GM12875 (cell line): ENCODE data around the gene RXRB.

ENCODE experiments used
- H3K4me3 ChIP-seq: one replicate; pipeline ENCODE4 v1.5.1; 2011; ENCODE audit warnings: low read depth, low read length, control low read depth
- TF ChIP-seq, protein P1 (sequence below): IDR thresholded peaks from 2 replicates; pipeline ENCODE4 v1.5.1; 2011; ENCODE audit warnings: low read depth, mild to moderate bottlenecking, control low read depth, inconsistent platforms, low read length, moderate library complexity, borderline replicate concordance; ENCODE audit not compliant: insufficient read depth

Gene RXRB

DNA sequence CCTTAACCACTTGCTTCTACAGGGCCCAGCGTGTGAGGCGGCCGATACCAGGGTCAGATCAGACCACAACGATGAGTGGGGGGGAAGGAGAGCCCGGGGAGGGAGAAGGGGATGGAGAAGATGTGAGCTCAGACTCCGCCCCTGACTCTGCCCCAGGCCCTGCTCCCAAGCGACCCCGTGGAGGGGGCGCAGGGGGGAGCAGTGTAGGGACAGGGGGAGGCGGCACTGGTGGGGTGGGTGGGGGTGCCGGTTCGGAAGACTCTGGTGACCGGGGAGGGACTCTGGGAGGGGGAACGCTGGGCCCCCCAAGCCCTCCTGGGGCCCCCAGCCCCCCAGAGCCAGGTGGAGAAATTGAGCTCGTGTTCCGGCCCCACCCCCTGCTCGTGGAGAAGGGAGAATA is 10.7 kb upstream of the RXRB start:
- H3K4me3 ChIP-seq: no peak overlapping the region
- TF ChIP-seq, protein P1, sequence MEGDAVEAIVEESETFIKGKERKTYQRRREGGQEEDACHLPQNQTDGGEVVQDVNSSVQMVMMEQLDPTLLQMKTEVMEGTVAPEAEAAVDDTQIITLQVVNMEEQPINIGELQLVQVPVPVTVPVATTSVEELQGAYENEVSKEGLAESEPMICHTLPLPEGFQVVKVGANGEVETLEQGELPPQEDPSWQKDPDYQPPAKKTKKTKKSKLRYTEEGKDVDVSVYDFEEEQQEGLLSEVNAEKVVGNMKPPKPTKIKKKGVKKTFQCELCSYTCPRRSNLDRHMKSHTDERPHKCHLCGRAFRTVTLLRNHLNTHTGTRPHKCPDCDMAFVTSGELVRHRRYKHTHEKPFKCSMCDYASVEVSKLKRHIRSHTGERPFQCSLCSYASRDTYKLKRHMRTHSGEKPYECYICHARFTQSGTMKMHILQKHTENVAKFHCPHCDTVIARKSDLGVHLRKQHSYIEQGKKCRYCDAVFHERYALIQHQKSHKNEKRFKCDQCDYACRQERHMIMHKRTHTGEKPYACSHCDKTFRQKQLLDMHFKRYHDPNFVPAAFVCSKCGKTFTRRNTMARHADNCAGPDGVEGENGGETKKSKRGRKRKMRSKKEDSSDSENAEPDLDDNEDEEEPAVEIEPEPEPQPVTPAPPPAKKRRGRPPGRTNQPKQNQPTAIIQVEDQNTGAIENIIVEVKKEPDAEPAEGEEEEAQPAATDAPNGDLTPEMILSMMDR: no peak

DNA sequence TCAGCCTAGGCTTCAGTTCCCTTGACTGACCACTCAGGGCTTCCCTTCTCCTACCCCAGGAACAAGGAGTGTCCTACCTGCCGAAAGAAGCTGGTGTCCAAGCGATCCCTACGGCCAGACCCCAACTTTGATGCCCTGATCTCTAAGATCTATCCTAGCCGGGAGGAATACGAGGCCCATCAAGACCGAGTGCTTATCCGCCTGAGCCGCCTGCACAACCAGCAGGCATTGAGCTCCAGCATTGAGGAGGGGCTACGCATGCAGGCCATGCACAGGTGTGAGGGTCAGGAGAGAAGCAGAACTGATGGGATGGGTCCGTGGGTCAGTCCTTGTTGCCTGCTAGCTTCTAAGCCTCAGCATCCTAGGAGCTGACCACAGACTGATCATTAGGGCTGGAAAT is 9.4 kb upstream of the RXRB start:
- TF ChIP-seq, protein P1: no peak

GRCh38 chr6:33208091-33208967 is 7.9 kb upstream of the RXRB start, which contains the start of gene RING1:
Gene RING1, plus strand, starts transcription at chr6:33208500. Its CDS starts 323 bp downstream, at chr6:33208823.
- TF ChIP-seq, protein P1: no peak
- H3K4me3 ChIP-seq: peak within 1 kb of the TSS; percentile 75

More for the DNA sequence above, 9.4 kb upstream of the RXRB start:
- no peak overlapping the region for H3K4me3 ChIP-seq

DNA sequence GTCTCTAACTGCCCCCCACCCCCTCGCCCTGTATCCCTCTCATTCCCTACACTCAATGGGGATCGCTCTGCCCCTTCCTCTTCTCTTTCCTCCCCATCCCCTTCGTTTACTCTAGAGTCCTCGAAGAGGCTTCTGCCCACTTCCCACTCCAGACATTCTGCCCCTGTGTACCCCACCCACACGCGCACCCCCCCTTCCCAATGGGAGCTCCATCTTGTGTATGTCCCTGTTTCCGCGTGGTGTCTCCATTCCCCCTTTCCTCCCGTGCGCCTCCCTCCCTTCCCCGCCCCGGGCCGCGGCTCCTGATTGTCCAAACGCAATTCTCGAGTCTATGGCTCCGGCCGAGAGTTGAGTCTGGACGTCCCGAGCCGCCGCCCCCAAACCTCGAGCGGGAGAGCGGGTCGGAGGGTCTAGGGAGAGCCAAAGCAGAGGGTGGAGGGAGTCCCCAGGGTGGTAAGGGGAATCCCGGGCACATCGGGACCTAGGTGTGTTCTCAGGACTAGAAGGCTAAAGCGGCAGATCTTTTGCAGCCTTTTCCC is 7.2 kb upstream of the RXRB start:
- peak overlapping the region; percentile 75 for H3K4me3 ChIP-seq
- TF ChIP-seq, protein P1: no peak

GRCh38 chr6:33206864-33207551 is 6.5 kb upstream of the RXRB start:
- no peak overlapping the region for H3K4me3 ChIP-seq
- TF ChIP-seq, protein P1: no peak

DNA sequence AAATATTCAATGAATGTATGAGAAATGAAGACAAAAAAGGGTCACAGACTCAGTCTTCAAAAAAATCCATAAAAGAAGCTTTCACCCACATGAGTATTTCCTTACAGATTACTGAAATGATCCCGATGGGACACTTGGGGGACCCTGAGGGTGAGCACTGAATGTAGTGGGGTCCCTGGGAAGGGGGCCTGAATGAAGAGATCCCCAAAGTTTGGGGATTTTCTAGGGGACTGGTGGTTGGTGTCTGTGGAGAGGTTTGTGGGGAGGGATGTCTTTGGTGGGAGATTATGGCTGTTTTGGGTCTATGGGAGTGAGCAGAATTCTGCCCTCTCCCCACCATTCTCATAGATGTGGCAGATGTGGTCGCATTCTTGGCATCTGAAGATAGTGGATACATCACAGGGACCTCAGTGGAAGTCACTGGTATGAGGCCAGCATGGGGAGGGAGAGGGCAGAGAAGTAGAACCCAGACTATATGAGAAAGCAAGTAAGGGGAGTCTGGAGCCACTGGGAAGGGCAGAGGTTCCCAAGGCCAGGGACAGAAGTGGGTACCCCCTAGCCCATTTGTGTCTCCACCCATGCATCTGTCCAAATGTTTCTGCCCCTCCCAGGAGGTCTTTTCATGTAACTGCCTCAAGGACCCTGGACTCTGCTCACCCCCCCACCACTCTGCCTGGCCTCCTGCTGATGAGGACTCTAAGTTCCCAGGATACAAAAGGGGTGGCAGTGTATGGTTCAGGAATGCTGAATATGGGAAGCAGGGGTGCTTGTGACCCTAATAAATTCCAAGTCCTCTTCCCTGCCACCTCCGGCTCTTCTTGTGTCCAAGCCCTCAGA is 5.8 kb upstream of the RXRB start:
- no peak overlapping the region for H3K4me3 ChIP-seq
- TF ChIP-seq, protein P1: no peak
